ENCODE results near the gene SH3PXD2A. TPM values are rescaled to one million over a fixed set of nuclear protein-coding genes. Genes with fewer than 3 reads are reported as not detected.

The SH3PXD2A gene
- total RNA-seq, 1 donor = 29.0 TPM

DNA sequence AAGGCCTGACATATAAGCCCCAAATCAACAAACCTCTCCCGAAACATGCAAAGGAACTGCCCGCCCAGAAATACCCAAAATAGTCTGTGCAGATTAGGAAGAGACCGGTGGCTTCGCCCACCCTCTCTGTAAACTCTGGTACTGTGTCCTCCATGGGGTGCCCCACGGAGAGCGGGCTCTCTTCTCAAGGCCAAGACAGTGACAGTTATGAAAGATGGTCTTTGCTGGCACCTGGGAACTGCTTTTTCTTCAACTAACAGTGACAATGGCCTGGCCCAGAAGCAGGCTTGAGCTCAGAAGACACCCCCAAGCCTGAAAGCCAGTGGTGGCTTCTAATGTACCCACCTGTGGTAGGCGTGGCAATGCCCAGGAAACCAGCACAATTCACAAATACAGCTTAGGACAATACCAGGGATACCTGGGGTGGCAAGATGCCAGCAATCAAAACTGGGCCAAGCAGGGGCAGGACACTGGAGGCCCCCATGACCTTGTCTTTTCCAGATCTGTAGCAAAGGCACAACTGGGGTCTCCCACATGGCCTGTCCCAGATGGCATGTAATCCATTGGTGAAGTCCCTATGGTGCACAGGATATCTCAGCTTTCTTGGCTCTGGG, 254.3 kb downstream of the SH3PXD2A start:
- TF ChIP-seq, protein P1, sequence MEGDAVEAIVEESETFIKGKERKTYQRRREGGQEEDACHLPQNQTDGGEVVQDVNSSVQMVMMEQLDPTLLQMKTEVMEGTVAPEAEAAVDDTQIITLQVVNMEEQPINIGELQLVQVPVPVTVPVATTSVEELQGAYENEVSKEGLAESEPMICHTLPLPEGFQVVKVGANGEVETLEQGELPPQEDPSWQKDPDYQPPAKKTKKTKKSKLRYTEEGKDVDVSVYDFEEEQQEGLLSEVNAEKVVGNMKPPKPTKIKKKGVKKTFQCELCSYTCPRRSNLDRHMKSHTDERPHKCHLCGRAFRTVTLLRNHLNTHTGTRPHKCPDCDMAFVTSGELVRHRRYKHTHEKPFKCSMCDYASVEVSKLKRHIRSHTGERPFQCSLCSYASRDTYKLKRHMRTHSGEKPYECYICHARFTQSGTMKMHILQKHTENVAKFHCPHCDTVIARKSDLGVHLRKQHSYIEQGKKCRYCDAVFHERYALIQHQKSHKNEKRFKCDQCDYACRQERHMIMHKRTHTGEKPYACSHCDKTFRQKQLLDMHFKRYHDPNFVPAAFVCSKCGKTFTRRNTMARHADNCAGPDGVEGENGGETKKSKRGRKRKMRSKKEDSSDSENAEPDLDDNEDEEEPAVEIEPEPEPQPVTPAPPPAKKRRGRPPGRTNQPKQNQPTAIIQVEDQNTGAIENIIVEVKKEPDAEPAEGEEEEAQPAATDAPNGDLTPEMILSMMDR (IDR thresholded peaks at IDR 0.05; ENCODE audit: extremely low read depth, low read depth, low read length) = no peak
- H4K20me1 ChIP-seq (ENCODE audit: insufficient read depth, low read length) = peaks cover 11% of the 10 kb centered on the region
- DNase-seq (ENCODE audit: insufficient read length, low spot score, missing footprints) = no peak
- H3K4me1 ChIP-seq (ENCODE audit: insufficient read depth, low read length) = peaks cover 10% of the 10 kb centered on the region
- no peaks in the 10 kb centered on the region for H3K9me3 ChIP-seq (ENCODE audit: low read depth, low read length)
- peaks cover 45% of the 10 kb centered on the region for H3K36me3 ChIP-seq (ENCODE audit: insufficient read depth, low read length)
- no peak overlapping the region for H2AFZ ChIP-seq (ENCODE audit: low read length)
- H3K4me3 ChIP-seq (ENCODE audit: insufficient read depth, low read length) = no peak overlapping the region
- H3K4me2 ChIP-seq (ENCODE audit: insufficient read depth, low read length) = no peak overlapping the region
- H3K79me2 ChIP-seq (ENCODE audit: insufficient read depth, low read length) = no peaks in the 10 kb centered on the region
- no peak overlapping the region for H3K27ac ChIP-seq (ENCODE audit: low read depth, low read length)
- H3K27me3 ChIP-seq (ENCODE audit: insufficient read depth, low read length) = no peaks in the 10 kb centered on the region

DNA sequence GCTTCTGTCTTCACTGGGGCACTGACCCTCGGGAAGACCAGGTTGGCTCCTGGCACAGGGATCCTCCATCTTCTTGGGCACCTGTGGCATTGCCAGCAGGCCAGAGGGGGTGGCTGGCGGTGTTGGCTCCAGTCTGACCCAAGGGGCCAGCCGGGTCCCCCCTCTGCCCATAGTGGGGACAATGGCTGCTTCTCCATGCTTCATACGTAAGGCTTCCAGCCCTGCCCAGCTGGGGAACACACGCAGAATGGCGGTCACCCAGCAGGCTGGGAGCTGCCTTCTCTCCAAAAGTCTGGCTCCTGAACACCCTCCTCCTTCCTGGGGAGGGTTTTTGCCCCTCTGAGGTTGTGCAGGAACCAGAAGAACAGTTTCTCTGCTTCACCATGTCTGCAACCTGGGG, 255.1 kb downstream of the SH3PXD2A start:
- peaks cover 14% of the 10 kb centered on the region for H4K20me1 ChIP-seq (ENCODE audit: insufficient read depth, low read length)
- H3K36me3 ChIP-seq (ENCODE audit: insufficient read depth, low read length) = peaks cover 41% of the 10 kb centered on the region
- no peak overlapping the region for H3K27ac ChIP-seq (ENCODE audit: low read depth, low read length)
- TF ChIP-seq, protein P1 (IDR thresholded peaks at IDR 0.05; ENCODE audit: extremely low read depth, low read depth, low read length) = no peak
- no peak overlapping the region for H3K4me3 ChIP-seq (ENCODE audit: insufficient read depth, low read length)
- H3K79me2 ChIP-seq (ENCODE audit: insufficient read depth, low read length) = no peaks in the 10 kb centered on the region
- no peaks in the 10 kb centered on the region for H3K27me3 ChIP-seq (ENCODE audit: insufficient read depth, low read length)
- H2AFZ ChIP-seq (ENCODE audit: low read length) = no peak overlapping the region
- H3K4me1 ChIP-seq (ENCODE audit: insufficient read depth, low read length) = peaks cover 4% of the 10 kb centered on the region
- H3K4me2 ChIP-seq (ENCODE audit: insufficient read depth, low read length) = no peak overlapping the region
- H3K9me3 ChIP-seq (ENCODE audit: low read depth, low read length) = no peaks in the 10 kb centered on the region
- DNase-seq (ENCODE audit: insufficient read length, low spot score, missing footprints) = no peak

- no peaks in the 10 kb centered on the region for H3K27me3 ChIP-seq (ENCODE audit: insufficient read depth, low read length)
- peaks cover 17% of the 10 kb centered on the region for H4K20me1 ChIP-seq (ENCODE audit: insufficient read depth, low read length)
- TF ChIP-seq, protein P1 (IDR thresholded peaks at IDR 0.05; ENCODE audit: extremely low read depth, low read depth, low read length) = no peak
These were observed 255.5 kb downstream of the SH3PXD2A start for GRCh38 chr10:103599907-103600306.

DNA sequence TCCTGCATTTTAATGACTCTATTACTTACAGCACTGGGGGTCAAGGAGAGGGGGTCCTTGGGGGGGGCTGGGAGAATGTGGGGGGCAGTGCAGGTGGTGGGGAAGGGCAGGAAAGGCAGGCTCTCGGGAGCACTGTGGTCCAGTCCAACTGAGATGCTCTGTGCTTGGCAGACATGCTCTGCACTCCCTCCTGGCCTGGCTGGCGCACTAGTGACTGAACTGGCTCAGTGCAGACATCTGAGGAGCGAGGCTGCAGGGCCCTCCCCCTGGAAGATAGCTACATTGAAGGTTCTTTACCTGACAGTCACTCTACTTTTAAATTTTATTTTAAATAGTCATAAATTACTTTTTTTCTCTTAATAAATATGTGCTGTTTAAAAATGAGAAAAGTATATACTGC, 256.2 kb downstream of the SH3PXD2A start:
- Histone ChIP-seq H3K27ac (ENCODE audit: low read depth, low read length) (no peak overlapping the region), H3K4me1 (ENCODE audit: insufficient read depth, low read length) (peaks cover 4% of the 10 kb centered on the region), H2AFZ (ENCODE audit: low read length) (no peak overlapping the region), H3K4me3 (ENCODE audit: insufficient read depth, low read length) (no peak overlapping the region), H3K9me3 (ENCODE audit: low read depth, low read length) (no peaks in the 10 kb centered on the region), H3K36me3 (ENCODE audit: insufficient read depth, low read length) (peaks cover 31% of the 10 kb centered on the region), H4K20me1 (ENCODE audit: insufficient read depth, low read length) (peaks cover 17% of the 10 kb centered on the region), H3K4me2 (ENCODE audit: insufficient read depth, low read length) (no peak overlapping the region), H3K27me3 (ENCODE audit: insufficient read depth, low read length) (no peaks in the 10 kb centered on the region), H3K79me2 (ENCODE audit: insufficient read depth, low read length) (no peaks in the 10 kb centered on the region)
- TF ChIP-seq, protein P1 (IDR thresholded peaks at IDR 0.05; ENCODE audit: extremely low read depth, low read depth, low read length) = no peak
- no peak for DNase-seq (ENCODE audit: insufficient read length, low spot score, missing footprints)

More at GRCh38 chr10:103599907-103600306, 255.5 kb downstream of the SH3PXD2A start:
- H2AFZ ChIP-seq (ENCODE audit: low read length) = no peak overlapping the region
- H3K4me3 ChIP-seq (ENCODE audit: insufficient read depth, low read length) = no peak overlapping the region
- peaks cover 37% of the 10 kb centered on the region for H3K36me3 ChIP-seq (ENCODE audit: insufficient read depth, low read length)
- H3K27ac ChIP-seq (ENCODE audit: low read depth, low read length) = no peak overlapping the region
- no peaks in the 10 kb centered on the region for H3K9me3 ChIP-seq (ENCODE audit: low read depth, low read length)
- peaks cover 4% of the 10 kb centered on the region for H3K4me1 ChIP-seq (ENCODE audit: insufficient read depth, low read length)
- no peaks in the 10 kb centered on the region for H3K79me2 ChIP-seq (ENCODE audit: insufficient read depth, low read length)
- DNase-seq (ENCODE audit: insufficient read length, low spot score, missing footprints) = no peak
- H3K4me2 ChIP-seq (ENCODE audit: insufficient read depth, low read length) = no peak overlapping the region
